Measurements from ENCODE around the gene SF3A1.

DNA sequence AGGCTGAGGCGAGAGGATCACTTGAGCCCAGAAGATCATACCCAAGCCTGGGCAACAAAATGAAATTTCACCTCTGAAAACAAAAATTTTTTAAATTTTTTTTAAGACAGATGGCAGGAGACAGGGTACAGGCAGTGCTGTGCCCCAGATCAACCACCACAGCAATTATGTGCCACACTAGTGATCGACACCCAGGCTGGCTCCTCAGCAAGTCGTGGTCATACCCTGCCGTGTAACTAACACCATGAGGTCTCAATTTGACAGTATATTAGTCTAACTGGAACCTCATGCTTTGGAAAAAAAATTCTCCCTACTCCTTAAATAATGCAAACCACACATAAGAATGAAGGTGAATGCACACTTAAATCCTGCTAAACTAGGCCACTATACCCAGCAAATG is 8.3 kb downstream of the SF3A1 start:
- TF ChIP-seq YY1 (IDR thresholded peaks at IDR 0.05; ENCODE audit: insufficient read depth, insufficient read length), result no peak
- TF ChIP-seq SUZ12 (IDR thresholded peaks at IDR 0.05; ENCODE audit: extremely low read depth, insufficient read depth, insufficient read length), result no peak

Measured in NT2/D1 (cell line).